ENCODE results near the gene CCDC184. TPM values are rescaled to one million over a fixed set of nuclear protein-coding genes. Genes with fewer than 3 reads are reported as not detected.
"Not testable (repeated sequence)": the region's sequence is repeated elsewhere in the genome, so short reads cannot be mapped to it uniquely, and the experiment has no call there.

The CCDC184 gene
- total RNA-seq, 1 donor from 2014 or later: 0.32 TPM

GRCh38 chr12:48221645-48222044, 38.2 kb downstream of the CCDC184 start:
- Mint-ChIP-seq H3K27me3 (ENCODE audit: unreplicated experiment) (peaks cover 38% of the 10 kb centered on the region), H3K27ac (ENCODE audit: unreplicated experiment) (no peak overlapping the region), H3K4me3 (ENCODE audit: unreplicated experiment) (no peak overlapping the region), H3K9me3 (ENCODE audit: unreplicated experiment) (peaks cover 2% of the 10 kb centered on the region), H3K4me1 (ENCODE audit: unreplicated experiment) (no peaks in the 10 kb centered on the region), H3K36me3 (ENCODE audit: unreplicated experiment) (no peaks in the 10 kb centered on the region)
- TF ChIP-seq, protein P1, sequence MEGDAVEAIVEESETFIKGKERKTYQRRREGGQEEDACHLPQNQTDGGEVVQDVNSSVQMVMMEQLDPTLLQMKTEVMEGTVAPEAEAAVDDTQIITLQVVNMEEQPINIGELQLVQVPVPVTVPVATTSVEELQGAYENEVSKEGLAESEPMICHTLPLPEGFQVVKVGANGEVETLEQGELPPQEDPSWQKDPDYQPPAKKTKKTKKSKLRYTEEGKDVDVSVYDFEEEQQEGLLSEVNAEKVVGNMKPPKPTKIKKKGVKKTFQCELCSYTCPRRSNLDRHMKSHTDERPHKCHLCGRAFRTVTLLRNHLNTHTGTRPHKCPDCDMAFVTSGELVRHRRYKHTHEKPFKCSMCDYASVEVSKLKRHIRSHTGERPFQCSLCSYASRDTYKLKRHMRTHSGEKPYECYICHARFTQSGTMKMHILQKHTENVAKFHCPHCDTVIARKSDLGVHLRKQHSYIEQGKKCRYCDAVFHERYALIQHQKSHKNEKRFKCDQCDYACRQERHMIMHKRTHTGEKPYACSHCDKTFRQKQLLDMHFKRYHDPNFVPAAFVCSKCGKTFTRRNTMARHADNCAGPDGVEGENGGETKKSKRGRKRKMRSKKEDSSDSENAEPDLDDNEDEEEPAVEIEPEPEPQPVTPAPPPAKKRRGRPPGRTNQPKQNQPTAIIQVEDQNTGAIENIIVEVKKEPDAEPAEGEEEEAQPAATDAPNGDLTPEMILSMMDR (IDR thresholded peaks at IDR 0.05): no peak
- no peak for DNase-seq (ENCODE audit: extremely low spot score, unreplicated experiment)

DNA sequence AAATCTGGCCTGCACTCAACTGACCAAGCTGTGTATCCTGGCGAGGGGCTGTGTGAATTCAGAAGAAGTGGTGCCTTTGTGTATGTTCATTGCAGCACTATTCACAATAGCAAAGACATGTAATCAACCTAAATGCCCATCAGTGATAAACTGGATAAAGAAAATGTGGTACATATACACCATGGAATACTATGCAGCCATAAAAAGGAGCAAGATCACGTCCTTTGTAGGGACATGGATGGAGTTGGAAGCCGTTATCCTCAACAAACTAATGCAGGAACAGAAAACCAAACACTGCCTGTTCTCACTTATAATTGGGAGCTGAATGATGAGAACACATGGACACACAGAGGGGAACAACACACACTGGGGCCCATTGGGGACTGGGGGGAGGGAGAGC, 41.1 kb downstream of the CCDC184 start:
- Mint-ChIP-seq H3K27me3 (ENCODE audit: unreplicated experiment) (peaks cover 31% of the 10 kb centered on the region), H3K9me3 (ENCODE audit: unreplicated experiment) (peaks cover 14% of the 10 kb centered on the region)
- not testable (repeated sequence) for H3K36me3 Mint-ChIP-seq (ENCODE audit: unreplicated experiment); H3K27ac Mint-ChIP-seq (ENCODE audit: unreplicated experiment); DNase-seq (ENCODE audit: extremely low spot score, unreplicated experiment); H3K4me1 Mint-ChIP-seq (ENCODE audit: unreplicated experiment); H3K4me3 Mint-ChIP-seq (ENCODE audit: unreplicated experiment)

GRCh38 chr12:48231169-48231958, 47.9 kb downstream of the CCDC184 start:
- Mint-ChIP-seq H3K27me3 (ENCODE audit: unreplicated experiment) (peaks cover 16% of the 10 kb centered on the region), H3K9me3 (ENCODE audit: unreplicated experiment) (peaks cover 17% of the 10 kb centered on the region)
- not testable (repeated sequence) for H3K27ac Mint-ChIP-seq (ENCODE audit: unreplicated experiment); DNase-seq (ENCODE audit: extremely low spot score, unreplicated experiment); H3K4me3 Mint-ChIP-seq (ENCODE audit: unreplicated experiment); H3K36me3 Mint-ChIP-seq (ENCODE audit: unreplicated experiment); H3K4me1 Mint-ChIP-seq (ENCODE audit: unreplicated experiment)

Other genes with a start within 250 kb of the CCDC184 start
- gene TMEM106C, start 220.0 kb upstream of the CCDC184 start, total RNA-seq: 53.2 and 60.9 TPM in 2 replicates
- 0.70 and 2.0 TPM in 2 replicates for gene COL2A1, start 179.2 kb upstream of the CCDC184 start, total RNA-seq
- gene SENP1, start 77.6 kb upstream of the CCDC184 start, total RNA-seq: 19.4 and 25.6 TPM in 2 replicates
- 78.0 and 81.5 TPM in 2 replicates for gene PFKM, start 64.3 kb upstream of the CCDC184 start, total RNA-seq
- 34.4 and 36.1 TPM in 2 replicates for gene ASB8, start 26.1 kb upstream of the CCDC184 start, total RNA-seq
- not detected in 2 replicates for gene OR10AD1, start 19.6 kb downstream of the CCDC184 start, total RNA-seq
- 11.9 and 18.5 TPM in 2 replicates for gene ZNF641, start 167.3 kb downstream of the CCDC184 start, total RNA-seq